Uterus (tissue), 4 donors: ENCODE results near the gene PXDC1. TPM values are rescaled to one million over a fixed set of nuclear protein-coding genes. Genes with fewer than 3 reads are reported as not detected.
"Not testable (repeated sequence)": the region's sequence is repeated elsewhere in the genome, so short reads cannot be mapped to it uniquely, and the experiment has no call there.

Experiments used
- DNase-seq, 2 donors: peaks; one replicate each; pipeline ENCODE4 v3.0.0-alpha.2; 2019 to 2020
- H3K27ac ChIP-seq, 2 donors: fragments of 200-600 bp; sonication (generic); 1 replicate in 1 of 2; 2 replicates in 1 of 2; pipeline ENCODE4 v1.5.1; 2016 to 2018
- H3K27me3 ChIP-seq, 2 donors: fragments of 200-600 bp; sonication (generic); one replicate each; pipeline ENCODE4 v1.5.1; 2018 to 2019; ENCODE audit warnings: control low read depth in 1 of 2
- H3K36me3 ChIP-seq, 2 donors: fragments of 200-600 bp; sonication (generic); one replicate each; pipeline ENCODE4 v1.5.1; 2019; ENCODE audit warnings: control low read depth in 1 of 2
- H3K4me1 ChIP-seq, 2 donors: fragments of 200-600 bp; sonication (generic); one replicate each; pipeline ENCODE4 v1.5.1; 2018 to 2019; ENCODE audit warnings: control low read depth in 1 of 2
- H3K4me3 ChIP-seq, 2 donors: fragments of 200-600 bp; sonication (generic); 1 replicate in 1 of 2; 2 replicates in 1 of 2; pipeline ENCODE4 v1.5.1; 2018 to 2019; ENCODE audit warnings: mild to moderate bottlenecking in 1 of 2
- H3K9me3 ChIP-seq, 2 donors: fragments of 200-600 bp; sonication (generic); one replicate each; pipeline ENCODE4 v1.5.1; 2019; ENCODE audit warnings: control low read depth in 1 of 2
- POLR2A ChIP-seq, 2 donors: fragments of 450-650 bp; IDR thresholded peaks; one replicate each; pipeline ENCODE4 v1.6.1; 2016; ENCODE audit warnings: antibody characterized with exemption in 2 of 2, mild to moderate bottlenecking in 1 of 2, moderate library complexity in 1 of 2
- intact Hi-C: fragments of 100-400 bp; cut with DNase I; formaldehyde crosslinking; loops from one replicate; pipeline ENCODE4 v1.15.1; 2023; ENCODE audit warnings: low total_unique reads
- total RNA-seq, 4 donors: library from RNA; depleted of rRNA in 3 of 4; stranded (reverse); fragments of >200 nt in 3 of 4; gene quantifications; one replicate each; pipeline versions ENCODE4 v1.1.0 to v1.2.4, GENCODE V29; 2014 to 2023
- TF ChIP-seq, protein P1 (sequence below), 4 experiments: fragments of 200-600 bp in 2 of 4; fragments of 450-650 bp in 2 of 4; sonication (generic) in 2 of 4; IDR thresholded peaks; one replicate each; pipeline ENCODE4 v1.5.1; 2016 to 2019; ENCODE audit warnings: antibody characterized with exemption in 4 of 4, mild to moderate bottlenecking in 2 of 4, moderate library complexity in 1 of 4
- donor health status: DM: yes; HTN: yes; CAD: no.

PXDC1 gene
- total RNA-seq, 4 donors from 2014 or later, result 15.6 to 42.4 (median 31.0) TPM

DNA sequence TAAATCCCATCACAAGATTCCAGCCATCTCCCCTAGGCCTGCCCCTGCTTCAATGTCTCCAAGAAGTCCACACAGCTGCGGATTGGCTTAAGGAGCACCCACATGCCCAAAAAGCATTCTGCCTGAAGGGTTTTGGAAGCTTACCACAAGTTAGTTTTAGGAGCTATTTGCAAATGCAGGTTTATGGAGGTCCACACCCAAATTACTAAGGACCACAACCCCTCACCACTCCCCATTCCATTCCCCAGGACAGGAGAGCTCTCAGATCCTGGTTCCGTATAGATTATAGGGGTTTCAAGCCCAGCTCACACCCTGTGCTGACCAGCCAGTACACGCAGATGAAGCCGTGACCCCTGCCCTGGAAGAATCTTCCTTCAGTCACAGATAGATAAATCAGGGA, 24.3 kb upstream of the PXDC1 start:
- no peak for DNase-seq
- no peaks in the 10 kb centered on the region for H3K27me3 ChIP-seq
- H3K27ac ChIP-seq, result no peak overlapping the region
- H3K4me3 ChIP-seq, result no peak overlapping the region
- no peak for TF ChIP-seq POLR2A (IDR thresholded peaks at IDR 0.05)
- TF ChIP-seq, protein P1, sequence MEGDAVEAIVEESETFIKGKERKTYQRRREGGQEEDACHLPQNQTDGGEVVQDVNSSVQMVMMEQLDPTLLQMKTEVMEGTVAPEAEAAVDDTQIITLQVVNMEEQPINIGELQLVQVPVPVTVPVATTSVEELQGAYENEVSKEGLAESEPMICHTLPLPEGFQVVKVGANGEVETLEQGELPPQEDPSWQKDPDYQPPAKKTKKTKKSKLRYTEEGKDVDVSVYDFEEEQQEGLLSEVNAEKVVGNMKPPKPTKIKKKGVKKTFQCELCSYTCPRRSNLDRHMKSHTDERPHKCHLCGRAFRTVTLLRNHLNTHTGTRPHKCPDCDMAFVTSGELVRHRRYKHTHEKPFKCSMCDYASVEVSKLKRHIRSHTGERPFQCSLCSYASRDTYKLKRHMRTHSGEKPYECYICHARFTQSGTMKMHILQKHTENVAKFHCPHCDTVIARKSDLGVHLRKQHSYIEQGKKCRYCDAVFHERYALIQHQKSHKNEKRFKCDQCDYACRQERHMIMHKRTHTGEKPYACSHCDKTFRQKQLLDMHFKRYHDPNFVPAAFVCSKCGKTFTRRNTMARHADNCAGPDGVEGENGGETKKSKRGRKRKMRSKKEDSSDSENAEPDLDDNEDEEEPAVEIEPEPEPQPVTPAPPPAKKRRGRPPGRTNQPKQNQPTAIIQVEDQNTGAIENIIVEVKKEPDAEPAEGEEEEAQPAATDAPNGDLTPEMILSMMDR (IDR thresholded peaks at IDR 0.05), result no peak
- H3K36me3 ChIP-seq, result no peaks in the 10 kb centered on the region
- intact Hi-C loops, result no loop called here
- H3K4me1 ChIP-seq, result no peaks in the 10 kb centered on the region
- H3K9me3 ChIP-seq, result no peaks in the 10 kb centered on the region

DNA sequence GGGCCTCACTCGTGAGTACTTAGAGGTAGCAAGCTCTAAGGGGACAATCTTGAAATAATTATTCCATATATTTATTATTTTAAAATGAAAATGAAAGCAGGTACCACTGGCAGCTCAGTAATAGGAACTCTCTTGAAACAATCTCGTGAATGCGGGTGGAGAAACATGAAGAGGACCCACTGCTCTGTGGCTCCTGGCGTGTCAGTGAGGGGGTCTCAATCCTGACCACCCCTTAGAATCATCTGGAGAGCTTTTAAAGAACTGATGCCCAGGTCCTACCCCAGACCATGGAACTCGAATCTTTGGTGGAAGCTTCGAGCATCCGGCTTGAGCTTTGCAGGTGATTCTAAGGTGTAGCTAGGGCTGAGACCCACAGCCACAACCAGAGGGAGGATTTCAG, 23.9 kb upstream of the PXDC1 start:
- TF ChIP-seq, protein P1 (IDR thresholded peaks at IDR 0.05), result no peak
- TF ChIP-seq POLR2A (IDR thresholded peaks at IDR 0.05), result no peak
- intact Hi-C loops, result no loop called here
- H3K27ac ChIP-seq, result no peak overlapping the region
- no peaks in the 10 kb centered on the region for H3K27me3 ChIP-seq
- H3K4me1 ChIP-seq, result no peaks in the 10 kb centered on the region
- H3K9me3 ChIP-seq, result no peaks in the 10 kb centered on the region
- no peak for DNase-seq
- H3K4me3 ChIP-seq, result no peak overlapping the region
- no peaks in the 10 kb centered on the region for H3K36me3 ChIP-seq

DNA sequence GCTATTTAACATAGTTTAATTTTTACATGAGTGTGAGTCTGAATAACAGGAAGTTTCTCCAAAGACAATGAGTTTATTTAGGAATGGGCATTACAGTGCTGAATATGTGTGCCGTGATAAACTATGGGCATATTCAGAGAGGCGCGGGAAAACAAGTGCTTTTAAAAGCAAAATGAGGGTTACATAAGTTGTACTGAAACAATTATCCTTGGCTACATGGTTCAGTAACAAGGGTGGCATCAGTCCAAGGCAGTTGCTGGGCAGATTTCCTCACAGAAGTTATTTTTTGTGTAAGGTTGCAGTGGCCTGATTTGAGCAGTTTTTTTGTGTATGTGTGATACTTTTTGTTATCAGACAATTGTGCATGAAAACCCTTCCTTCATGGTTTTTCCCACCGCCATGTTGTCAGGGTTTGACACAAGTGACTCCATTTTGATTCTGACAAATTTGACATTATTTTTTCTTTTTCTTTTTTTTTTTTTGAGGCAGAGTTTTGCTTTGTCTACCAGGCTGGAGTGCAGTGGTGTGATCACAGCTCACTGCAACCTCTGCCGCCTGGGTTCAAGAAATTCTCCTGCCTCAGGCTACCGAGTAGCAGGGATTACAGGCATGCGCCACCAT, 22.3 kb upstream of the PXDC1 start:
- Histone ChIP-seq H3K4me3 (no peak overlapping the region), H3K9me3 (no peaks in the 10 kb centered on the region), H3K27ac (no peak overlapping the region), H3K4me1 (no peaks in the 10 kb centered on the region), H3K36me3 (no peaks in the 10 kb centered on the region), H3K27me3 (no peaks in the 10 kb centered on the region)
- TF ChIP-seq, protein P1 (IDR thresholded peaks at IDR 0.05), result no peak
- no peak for TF ChIP-seq POLR2A (IDR thresholded peaks at IDR 0.05)
- peak; percentile 46 to 47 for DNase-seq
- intact Hi-C loops, result no loop called here

DNA sequence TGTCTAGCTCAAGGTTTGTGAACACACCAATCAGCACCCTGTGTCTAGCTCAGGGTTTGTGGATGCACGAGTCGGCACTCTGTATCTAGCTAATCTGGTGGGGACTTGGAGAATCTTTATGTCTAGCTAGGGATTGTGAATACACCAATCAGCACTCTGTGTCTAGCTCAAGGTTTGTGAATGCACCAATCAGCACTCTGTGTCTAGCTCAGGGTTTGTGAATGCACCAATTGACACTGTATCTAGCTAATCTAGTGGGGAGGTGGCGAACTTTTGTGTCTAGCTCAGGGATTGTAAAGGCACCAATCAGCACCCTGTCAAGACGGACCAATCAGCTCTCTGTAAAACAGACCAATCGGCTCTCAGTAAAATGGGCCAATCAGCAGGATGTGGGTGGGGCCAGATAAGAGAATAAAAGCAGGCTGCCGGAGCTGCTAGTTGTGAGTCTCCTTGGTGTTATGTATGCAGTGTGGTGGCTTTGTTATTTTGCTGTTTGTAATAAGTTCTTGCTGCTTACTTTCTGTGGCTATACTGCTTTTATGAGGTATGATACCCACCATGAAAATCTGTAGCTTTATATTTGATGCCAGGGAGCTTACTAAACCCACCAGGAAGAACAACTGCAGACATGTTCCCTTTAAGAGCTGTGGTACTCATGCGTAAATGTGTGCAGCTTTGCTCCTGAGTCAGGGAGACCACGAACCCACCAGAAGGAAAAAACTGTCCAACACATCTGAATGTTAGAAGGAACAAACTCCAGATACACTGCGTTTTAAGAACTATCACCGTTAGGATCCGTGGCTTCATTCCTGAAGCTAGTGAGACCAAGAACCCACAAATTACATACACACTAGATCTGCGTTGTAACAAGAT, 20.9 kb upstream of the PXDC1 start:
- intact Hi-C loops, DNase-seq, H3K36me3 ChIP-seq, H3K4me1 ChIP-seq, H3K4me3 ChIP-seq, H3K9me3 ChIP-seq, H3K27me3 ChIP-seq, H3K27ac ChIP-seq: not testable (repeated sequence)

DNA sequence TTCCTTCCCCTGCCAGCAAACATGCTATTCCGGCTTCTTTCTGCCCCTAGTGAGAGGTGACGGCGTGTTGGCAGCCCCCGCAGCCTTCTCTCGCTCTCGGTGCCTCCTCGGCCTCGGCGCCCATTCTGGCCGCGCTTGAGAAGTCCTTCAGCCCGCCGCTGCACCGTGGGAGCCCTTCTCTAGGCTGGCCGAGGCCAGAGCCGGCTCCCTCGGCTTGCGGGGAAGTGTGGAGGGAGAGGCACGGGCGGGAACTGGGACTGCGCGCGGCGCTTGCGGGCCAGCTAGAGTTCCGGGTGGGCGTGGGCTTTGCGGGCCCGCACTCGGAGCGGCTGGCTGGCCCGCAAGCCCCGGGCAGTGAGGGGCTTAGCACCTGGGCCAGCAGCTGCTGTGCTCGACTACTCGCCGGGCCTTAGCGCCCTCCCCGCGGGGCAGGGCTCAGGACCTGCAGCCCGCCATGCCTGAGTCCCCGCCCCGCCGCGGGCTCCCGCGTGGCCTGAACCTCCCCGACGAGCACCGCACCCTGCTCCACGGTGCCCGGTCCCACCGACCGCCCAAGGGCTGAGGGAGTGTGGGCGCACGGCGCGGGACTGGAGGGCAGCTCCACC, 20.0 kb upstream of the PXDC1 start:
- intact Hi-C loops, result no loop called here
- TF ChIP-seq, protein P1 (IDR thresholded peaks at IDR 0.05), result no peak
- no peak for TF ChIP-seq POLR2A (IDR thresholded peaks at IDR 0.05)
- no peaks in the 10 kb centered on the region for H3K9me3 ChIP-seq
- no peaks in the 10 kb centered on the region for H3K4me1 ChIP-seq
- H3K27me3 ChIP-seq, result no peaks in the 10 kb centered on the region
- H3K36me3 ChIP-seq, result no peaks in the 10 kb centered on the region
- no peak overlapping the region for H3K27ac ChIP-seq
- no peak for DNase-seq
- H3K4me3 ChIP-seq, result no peak overlapping the region
